Measurements from ENCODE around the gene SPARCL1.
A peak's percentile ranks its signal among the peaks of the same experiment; 100 is the strongest.
"Not testable (repeated sequence)": the region's sequence is repeated elsewhere in the genome, so short reads cannot be mapped to it uniquely, and the experiment has no call there.

The SPARCL1 gene

DNA sequence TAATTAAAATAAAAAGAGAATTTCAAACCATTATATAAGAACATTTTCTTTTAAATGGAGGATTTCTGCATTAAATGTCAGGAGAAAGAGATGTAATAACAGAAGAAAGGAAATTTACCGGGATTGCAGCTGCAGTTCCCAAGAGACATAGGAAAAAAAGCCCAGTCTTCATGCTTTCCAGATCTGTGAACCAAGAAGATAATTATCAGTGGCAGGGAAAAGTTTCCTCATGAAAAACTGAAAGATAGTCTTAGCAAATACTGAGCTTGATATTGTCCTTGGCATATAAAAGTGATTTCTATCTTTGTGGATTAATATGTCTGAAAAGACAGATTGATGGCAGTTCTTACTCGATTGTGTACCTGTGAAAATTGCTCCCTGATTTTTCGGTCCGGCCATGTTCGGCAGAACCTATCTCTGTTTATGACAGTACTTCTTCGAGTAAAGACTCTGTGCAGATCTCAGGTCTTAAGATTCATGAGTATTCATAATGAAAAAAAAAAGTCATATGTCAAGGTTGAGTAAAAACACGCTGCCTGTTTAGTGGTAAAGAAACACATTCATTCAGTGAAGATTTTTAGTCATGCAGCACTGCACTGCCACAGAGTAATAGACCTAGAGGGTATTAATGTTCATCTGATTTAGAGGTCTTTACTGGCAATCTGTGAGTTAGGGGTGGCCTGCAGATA lies 29.6 kb downstream of the SPARCL1 start:
- DNase-seq = peak in 1 of 5 experiments; percentile 88

DNA sequence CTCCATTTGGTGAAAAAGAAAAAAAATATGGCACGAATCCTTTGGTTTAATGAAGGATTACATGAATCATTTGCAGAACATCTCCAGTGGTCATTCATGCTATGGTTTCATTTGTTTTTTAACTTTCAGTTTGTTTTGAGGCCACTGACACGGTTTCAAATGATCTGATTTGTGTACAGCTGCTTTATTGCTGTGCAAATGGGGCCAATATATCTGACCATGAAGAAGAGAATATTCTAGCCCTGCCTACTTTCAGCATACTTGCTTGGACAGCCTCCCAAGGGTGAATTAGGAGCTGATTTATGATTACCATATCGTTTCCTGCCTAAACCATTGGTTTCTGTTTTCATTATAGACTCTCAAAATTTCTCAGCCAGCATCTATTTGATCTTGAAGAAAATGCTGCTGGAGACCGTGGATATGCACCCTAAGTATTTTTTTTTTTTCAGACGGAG lies 30.7 kb downstream of the SPARCL1 start:
- peak in 1 of 5 experiments; percentile 72 for DNase-seq

- DNase-seq = no peak
Measured at GRCh38 chr4:87497578-87497977, 31.6 kb downstream of the SPARCL1 start.

GRCh38 chr4:87497159-87497558 lies 32.0 kb downstream of the SPARCL1 start:
- peak in 1 of 5 experiments; percentile 21 for DNase-seq

DNA sequence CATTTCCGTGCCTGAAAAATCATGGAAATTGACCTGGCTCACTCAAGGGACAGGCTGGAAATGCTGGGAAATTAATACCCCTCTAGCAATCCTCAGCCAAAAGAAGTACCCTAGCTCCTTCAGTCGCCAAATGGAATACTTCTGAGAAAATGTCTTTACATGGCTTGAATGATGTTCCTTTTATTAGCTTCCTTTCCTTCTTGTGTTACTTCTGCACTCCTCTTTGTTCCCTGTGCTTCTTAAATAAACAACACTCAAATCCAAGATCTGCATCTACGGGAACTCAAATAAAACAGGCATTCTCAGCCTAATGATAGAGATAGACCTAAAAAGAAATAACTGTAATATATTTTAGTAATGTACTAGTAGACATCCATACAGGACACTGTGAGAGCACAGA lies 36.1 kb downstream of the SPARCL1 start:
- DNase-seq = no peak

GRCh38 chr4:87491851-87492250 lies 37.3 kb downstream of the SPARCL1 start:
- DNase-seq = not testable (repeated sequence)

GRCh38 chr4:87491436-87491835 lies 37.7 kb downstream of the SPARCL1 start:
- no peak for DNase-seq

DNA sequence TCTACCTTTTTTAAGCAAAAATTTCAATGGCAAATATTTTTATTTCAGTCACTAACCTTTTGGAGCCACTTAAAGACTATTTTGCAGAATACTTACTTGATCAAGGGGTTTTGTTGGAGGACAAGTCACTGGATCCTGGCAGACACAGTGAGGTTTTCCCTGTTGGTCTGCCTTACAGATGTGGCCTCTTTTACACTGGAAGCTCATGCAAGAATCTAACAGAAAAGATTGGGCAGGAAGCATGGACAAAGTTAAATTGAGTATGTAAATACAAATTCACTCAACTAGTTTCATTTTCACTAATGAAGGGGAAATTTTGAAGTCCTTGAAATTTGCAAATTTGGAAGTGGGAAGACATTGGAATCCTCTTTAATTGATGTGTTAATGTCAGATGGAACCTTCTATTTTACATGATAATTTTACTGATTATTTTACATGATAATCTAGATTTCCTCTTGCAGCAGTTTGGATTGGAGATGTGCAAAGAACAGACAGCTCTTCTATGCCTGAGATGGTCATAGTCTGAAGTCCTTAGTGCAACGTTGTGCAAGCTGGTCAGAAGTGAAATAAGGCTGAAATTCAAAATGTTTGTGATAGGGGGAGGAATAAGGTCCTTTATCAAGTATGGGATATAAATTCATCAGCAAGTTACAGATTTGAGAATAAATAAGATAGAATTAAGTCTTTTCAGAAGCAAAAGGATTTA lies 38.4 kb downstream of the SPARCL1 start:
- no peak for DNase-seq

DNA sequence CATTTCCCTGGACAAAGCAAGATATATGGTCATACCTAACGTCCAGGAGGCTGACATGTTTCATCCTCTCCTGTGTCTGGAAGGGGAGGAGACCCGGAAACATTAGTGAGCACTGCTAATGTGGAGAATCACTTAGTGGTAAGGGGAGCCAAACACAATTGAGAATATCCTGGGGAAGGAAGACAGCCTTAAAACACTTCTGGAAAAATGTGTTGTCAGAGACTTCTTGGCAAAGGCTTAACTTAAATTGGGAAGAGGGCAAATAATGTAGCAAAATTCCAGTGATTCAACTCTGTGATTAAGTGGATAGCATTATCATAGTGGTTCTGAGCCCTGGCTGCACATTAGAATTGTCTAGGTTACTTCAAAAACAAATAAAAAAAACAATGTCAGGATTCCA lies 39.5 kb downstream of the SPARCL1 start:
- no peak for DNase-seq

- not testable (repeated sequence) for DNase-seq
Measured at GRCh38 chr4:87488666-87489065, 40.5 kb downstream of the SPARCL1 start.

- DNase-seq = not testable (repeated sequence)
Measured at GRCh38 chr4:87483247-87483646, 45.9 kb downstream of the SPARCL1 start.

DNA sequence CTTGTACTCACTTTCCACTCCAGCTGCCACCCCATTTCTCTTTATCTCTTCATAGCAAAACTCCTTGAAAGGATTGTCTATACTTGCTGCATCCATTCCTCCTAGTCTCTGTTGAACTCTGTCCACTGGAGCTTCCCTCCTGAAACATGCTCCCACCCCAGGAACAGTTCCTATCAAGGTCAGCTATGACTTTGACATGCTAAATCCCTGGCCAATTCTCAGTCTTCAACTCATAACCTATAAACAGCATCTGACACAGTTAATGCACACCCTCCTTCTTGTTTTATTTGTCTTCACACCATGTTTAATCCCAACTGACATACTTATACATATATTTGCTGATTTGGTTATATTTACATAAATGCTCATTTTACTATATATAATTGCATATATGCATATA lies 47.8 kb downstream of the SPARCL1 start:
- no peak for DNase-seq

GRCh38 chr4:87478732-87479250 lies 50.4 kb downstream of the SPARCL1 start:
- DNase-seq = no peak

DNA sequence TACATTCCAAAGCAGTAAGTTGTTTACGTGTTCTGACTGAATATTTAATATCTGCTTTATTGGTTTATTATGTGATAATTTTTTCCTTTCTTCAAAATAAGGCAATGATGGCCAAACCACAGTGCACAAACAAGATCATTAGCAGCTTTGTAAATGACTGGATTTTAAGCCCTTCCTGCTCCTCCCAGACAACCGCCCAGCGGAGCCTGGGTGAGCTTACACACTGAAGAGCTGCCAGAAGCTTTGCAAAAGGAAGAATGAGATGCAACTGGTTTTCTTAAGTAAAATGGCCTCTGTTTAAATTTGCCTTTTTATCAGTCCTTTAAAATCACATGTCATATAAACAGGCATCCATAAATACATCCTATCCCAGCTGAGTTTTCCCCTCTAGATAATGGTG lies 52.2 kb downstream of the SPARCL1 start:
- DNase-seq = no peak

- peak in 1 of 5 experiments; percentile 55 for DNase-seq
Measured at GRCh38 chr4:87469390-87469789, 59.8 kb downstream of the SPARCL1 start.

DNA sequence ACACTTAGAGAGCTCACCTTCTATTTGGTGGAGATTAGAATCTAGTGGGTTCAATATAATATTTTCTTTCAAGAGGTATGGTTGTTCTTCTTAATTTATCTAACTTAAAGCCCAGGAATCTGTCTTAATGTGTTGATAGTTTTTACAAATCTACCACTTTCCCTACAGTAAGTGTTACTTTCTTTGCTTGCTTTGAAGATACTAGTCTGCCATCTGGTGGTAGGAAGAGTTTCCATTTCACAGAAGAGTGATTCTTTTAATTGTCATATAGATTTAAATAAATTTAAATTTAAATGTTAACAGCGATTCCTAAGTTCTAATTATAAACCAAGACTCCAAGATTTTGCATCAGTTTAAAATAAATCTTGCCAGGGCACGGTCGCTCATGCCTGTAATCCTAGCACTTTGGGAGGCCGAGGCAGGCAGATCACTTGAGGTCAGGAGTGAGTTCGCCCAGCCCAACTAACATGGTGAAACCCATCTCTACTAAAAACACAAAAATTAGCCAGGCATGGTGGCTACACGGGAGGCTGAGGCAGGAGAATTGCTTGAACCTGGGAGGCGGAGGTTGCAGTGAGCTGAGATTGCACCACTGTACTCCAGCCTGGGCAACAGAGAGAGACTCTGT lies 63.3 kb downstream of the SPARCL1 start:
- peak in 2 of 5 experiments; percentile 30 to 64 for DNase-seq

- DNase-seq = no peak
Measured at GRCh38 chr4:87462102-87462501, 67.1 kb downstream of the SPARCL1 start.

GRCh38 chr4:87461281-87461700 lies 67.9 kb downstream of the SPARCL1 start:
- DNase-seq = no peak

GRCh38 chr4:87458913-87459312 lies 70.3 kb downstream of the SPARCL1 start:
- no peak for DNase-seq

DNA sequence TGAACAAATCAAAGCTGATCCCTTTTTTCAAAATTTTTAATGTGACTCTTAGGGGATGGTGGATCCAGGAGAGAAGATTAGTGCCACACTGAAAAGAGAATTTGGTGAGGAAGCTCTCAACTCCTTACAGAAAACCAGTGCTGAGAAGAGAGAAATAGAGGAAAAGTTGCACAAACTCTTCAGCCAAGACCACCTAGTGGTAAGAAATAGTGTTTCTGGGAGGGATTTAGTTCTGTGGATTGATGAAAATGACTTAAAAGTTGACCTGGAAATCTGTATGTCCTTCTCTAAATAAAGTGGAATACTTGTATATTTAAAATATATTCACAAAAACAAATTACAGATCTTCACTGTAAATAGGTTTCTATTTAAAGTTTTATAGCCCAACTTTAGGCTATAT lies 77.6 kb downstream of the SPARCL1 start:
- no peak for DNase-seq

GRCh38 chr4:87446375-87446774 lies 82.8 kb downstream of the SPARCL1 start:
- not testable (repeated sequence) for DNase-seq

DNA sequence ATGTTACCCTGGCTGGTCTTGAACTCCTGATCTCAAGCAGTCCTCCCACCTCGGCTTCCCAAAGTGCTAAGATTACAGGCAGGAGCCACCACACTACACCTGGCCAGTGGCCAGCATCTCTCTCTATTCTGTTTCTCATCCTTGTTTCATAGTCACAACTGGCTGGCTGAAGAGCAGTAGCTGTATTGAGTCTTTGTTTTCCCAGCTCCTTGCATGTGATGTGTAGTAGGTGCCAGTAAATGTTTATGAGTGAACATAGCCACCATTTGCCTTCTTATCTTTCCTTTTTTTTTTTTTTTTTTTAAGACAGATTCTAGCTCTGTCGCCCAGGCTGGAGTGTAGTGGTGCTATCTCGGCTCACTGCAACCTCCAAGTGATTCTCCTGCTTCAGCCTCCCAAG lies 83.2 kb downstream of the SPARCL1 start:
- no peak for DNase-seq

- no peak for DNase-seq
Measured at GRCh38 chr4:87444741-87445140, 84.4 kb downstream of the SPARCL1 start.

GRCh38 chr4:87442889-87443288 lies 86.3 kb downstream of the SPARCL1 start:
- DNase-seq = no peak

All from T-helper 2 cell (primary cell).